Measurements from ENCODE around the gene RAD18.

- TF ChIP-seq CTCF (IDR thresholded peaks at IDR 0.05) (no peak), POLR2AphosphoS5 (IDR thresholded peaks at IDR 0.05) (no peak), POLR2A (IDR thresholded peaks at IDR 0.05) (no peak)
These were observed 23.5 kb upstream of the RAD18 start for GRCh38 chr3:8986741-8987140.

Data from transverse colon (tissue), 4 donors.